T-cell (primary cell): ENCODE measurements around the gene CCSER1. TPM values are rescaled to one million over a fixed set of nuclear protein-coding genes. Genes with fewer than 3 reads are reported as not detected.

Source experiments
- ATAC-seq, 4 experiments: fragments of 200-7000 bp in 3 of 4; fragments of 150-1000 bp in 1 of 4; cut with Tn5 transposase; replicated peaks in 1 of 4; 1 replicate in 3 of 4; 2 replicates in 1 of 4; pipeline ENCODE4 v1.10.0; 2021; ENCODE audit warnings: moderate library complexity in 3 of 4, mild to moderate bottlenecking in 2 of 4, moderate number of reproducible peaks in 1 of 4
- CTCF ChIA-PET, 2 donors: fragments of 300-600 bp; sonication (Branson Sonifier 250); formaldehyde crosslinking; loops; one replicate each; lab custom pipeline; 2022; ENCODE audit warnings: antibody characterized with exemption in 2 of 2; lab: Charles Lee
- POLR2A ChIA-PET, 2 donors: fragments of 300-600 bp; sonication (Branson Sonifier 250); formaldehyde crosslinking; loops; one replicate each; lab custom pipeline; 2022; ENCODE audit warnings: antibody characterized with exemption in 2 of 2; lab: Charles Lee
- DNase-seq, 35 experiments: peaks; one replicate each; pipeline versions ENCODE4 v3.0.0 to v3.0.0-alpha.2; 2013 to 2023
- H3K27ac ChIP-seq: one replicate; pipeline ENCODE4 v1.5.1; 2013; ENCODE audit warnings: low read length
- H3K27me3 ChIP-seq, 2 experiments: replicated peaks in 1 of 2; 1 replicate in 1 of 2; 2 replicates in 1 of 2; pipeline versions ENCODE4 v1.6.1 to v1.7.0; 2013; ENCODE audit warnings: low read length in 1 of 2, mixed read lengths in 1 of 2; ENCODE audit not compliant: control insufficient read depth in 2 of 2, insufficient read depth in 2 of 2; ENCODE audit errors: extremely low read depth in 1 of 2
- H3K36me3 ChIP-seq, 2 donors: 1 replicate in 1 of 2; 2 replicates in 1 of 2; pipeline versions ENCODE4 v1.6.1 to v1.7.0; 2013; ENCODE audit warnings: low read length in 1 of 2; ENCODE audit not compliant: control insufficient read depth in 2 of 2, insufficient read depth in 1 of 2; ENCODE audit errors: extremely low read depth in 1 of 2
- H3K4me1 ChIP-seq, 2 experiments: 1 replicate in 1 of 2; 2 replicates in 1 of 2; pipeline versions ENCODE4 v1.6.1 to v1.7.0; 2013; ENCODE audit warnings: low read length in 2 of 2, mixed read lengths in 1 of 2; ENCODE audit not compliant: insufficient read depth in 2 of 2, control insufficient read depth in 1 of 2; ENCODE audit errors: extremely low read depth in 1 of 2
- H3K4me3 ChIP-seq, 2 donors: 1 replicate in 1 of 2; 2 replicates in 1 of 2; pipeline versions ENCODE4 v1.5.1 to v1.7.0; 2013; ENCODE audit warnings: mild to moderate bottlenecking in 2 of 2, low read length in 1 of 2, moderate library complexity in 1 of 2; ENCODE audit not compliant: control insufficient read depth in 1 of 2; ENCODE audit errors: extremely low read depth in 1 of 2
- H3K9me3 ChIP-seq: 2 replicates; pipeline ENCODE4 v1.7.0; 2013
- H3K27ac Mint-ChIP-seq, 2 donors: one replicate each; pipeline ENCODE4 v1.8.0; 2020 to 2021; ENCODE audit warnings: mild to moderate bottlenecking in 2 of 2, mixed read lengths in 2 of 2
- H3K27me3 Mint-ChIP-seq, 2 donors: one replicate each; pipeline ENCODE4 v1.8.0; 2021 to 2022; ENCODE audit warnings: mixed read lengths in 2 of 2
- H3K36me3 Mint-ChIP-seq: one replicate; pipeline ENCODE4 v1.8.0; 2021; ENCODE audit warnings: mixed read lengths
- H3K4me1 Mint-ChIP-seq, 3 donors: one replicate each; pipeline ENCODE4 v1.8.0; 2020 to 2022; ENCODE audit warnings: mixed read lengths in 3 of 3, mild to moderate bottlenecking in 1 of 3
- H3K4me3 Mint-ChIP-seq, 3 donors: one replicate each; pipeline ENCODE4 v1.8.0; 2020 to 2022; ENCODE audit warnings: mild to moderate bottlenecking in 3 of 3, mixed read lengths in 3 of 3, moderate library complexity in 3 of 3
- H3K9me3 Mint-ChIP-seq, 3 donors: one replicate each; pipeline ENCODE4 v1.8.0; 2020 to 2022; ENCODE audit warnings: mixed read lengths in 3 of 3
- WGBS: methylation state at CpG from one replicate; pipeline ENCODE4 v1.1.5; 2013; ENCODE audit warnings: missing lambda C conversion rate; ENCODE audit not compliant: insufficient coverage; 5-methylcytosine and 5-hydroxymethylcytosine counted together
- total RNA-seq, 35 experiments: library from RNA in 6 of 35; stranded (reverse) in 6 of 35; fragments of 120-200 nt in 1 of 35; gene quantifications; one replicate each; pipeline versions ENCODE4 v1.2.1 to v1.2.4 and lab custom pipeline; 2013 to 2026

The CCSER1 gene
- total RNA-seq, 5 donors from 2014 or later (not counting 1 experiment from before 2014, with no cell fraction given) = 0.35 to 1.4 (median 0.98) TPM

GRCh38 chr4:91472046-91472445, 1344.9 kb downstream of the CCSER1 start:
- Mint-ChIP-seq H3K36me3 (no peaks in the 10 kb centered on the region), H3K27me3 (no peaks in the 10 kb centered on the region), H3K4me1 (no peaks in the 10 kb centered on the region), H3K27ac (no peak overlapping the region), H3K9me3 (peaks cover 9 to 18% (median 10%) of the 10 kb centered on the region in 3 donors), H3K4me3 (no peak overlapping the region)
- H3K27ac ChIP-seq = no peak overlapping the region
- CTCF ChIA-PET = no interaction called here
- H3K27me3 ChIP-seq = no peaks in the 10 kb centered on the region
- POLR2A ChIA-PET = interaction anchor here in 1 of 2 donors (0.6 kb wide), 1 partner anchor 503 kb away, joined by 4 read pairs; no protein-coding TSS in a partner anchor
- DNase-seq (no peak), ATAC-seq (no peak)
- no peaks in the 10 kb centered on the region for H3K9me3 ChIP-seq
- H3K4me3 ChIP-seq = no peak overlapping the region
- H3K36me3 ChIP-seq = no peaks in the 10 kb centered on the region
- 84% methylated on average over 2 of the region's 4 CpGs for WGBS
- no peaks in the 10 kb centered on the region for H3K4me1 ChIP-seq

- no peaks in the 10 kb centered on the region for H3K36me3 Mint-ChIP-seq
- ATAC-seq = no peak
- H3K4me1 Mint-ChIP-seq = no peaks in the 10 kb centered on the region
- peaks cover 18 to 30% (median 24%) of the 10 kb centered on the region in 3 donors for H3K9me3 Mint-ChIP-seq
- H3K27ac Mint-ChIP-seq = no peak overlapping the region
- no peak for DNase-seq
- no peaks in the 10 kb centered on the region for H3K4me1 ChIP-seq
- no CpG with 5 or more reads among the region's 1 CpG for WGBS
- no peaks in the 10 kb centered on the region for H3K27me3 ChIP-seq
- H3K36me3 ChIP-seq = no peaks in the 10 kb centered on the region
- H3K27me3 Mint-ChIP-seq = no peaks in the 10 kb centered on the region
- no peak overlapping the region for H3K4me3 ChIP-seq
- H3K4me3 Mint-ChIP-seq = no peak overlapping the region
- H3K27ac ChIP-seq = no peak overlapping the region
- CTCF ChIA-PET = no interaction called here
- POLR2A ChIA-PET = no interaction called here
- no peaks in the 10 kb centered on the region for H3K9me3 ChIP-seq
Observed at GRCh38 chr4:91485415-91485814, 1358.2 kb downstream of the CCSER1 start.

GRCh38 chr4:91488946-91489345, 1361.8 kb downstream of the CCSER1 start:
- Mint-ChIP-seq H3K4me3 (no peak overlapping the region), H3K27ac (no peak overlapping the region), H3K36me3 (no peaks in the 10 kb centered on the region), H3K4me1 (no peaks in the 10 kb centered on the region), H3K27me3 (no peaks in the 10 kb centered on the region), H3K9me3 (peaks cover 15 to 25% (median 15%) of the 10 kb centered on the region in 3 donors)
- no peak overlapping the region for H3K4me3 ChIP-seq
- no peaks in the 10 kb centered on the region for H3K36me3 ChIP-seq
- DNase-seq (no peak), ATAC-seq (no peak)
- no peak overlapping the region for H3K27ac ChIP-seq
- POLR2A ChIA-PET = interaction anchor here in 1 of 2 donors (0.6 kb wide), 1 partner anchor 866 kb away, joined by 5 read pairs; no protein-coding TSS in a partner anchor
- 57% methylated on average over 1 of the region's 2 CpGs for WGBS
- CTCF ChIA-PET = no interaction called here
- no peaks in the 10 kb centered on the region for H3K27me3 ChIP-seq
- no peaks in the 10 kb centered on the region for H3K4me1 ChIP-seq
- no peaks in the 10 kb centered on the region for H3K9me3 ChIP-seq

GRCh38 chr4:91497892-91498291, 1370.7 kb downstream of the CCSER1 start:
- no peak overlapping the region for H3K27ac ChIP-seq

GRCh38 chr4:91502365-91502764, 1375.2 kb downstream of the CCSER1 start:
- ChIA-PET CTCF (no interaction called here), POLR2A (no interaction called here)
- DNase-seq = no peak
- ATAC-seq = no peak
- Mint-ChIP-seq H3K36me3 (no peaks in the 10 kb centered on the region), H3K27me3 (no peaks in the 10 kb centered on the region), H3K27ac (no peak overlapping the region), H3K4me3 (no peak overlapping the region), H3K9me3 (peaks cover 4 to 9% (median 8%) of the 10 kb centered on the region in 3 donors), H3K4me1 (no peaks in the 10 kb centered on the region)
- Histone ChIP-seq H3K4me1 (no peaks in the 10 kb centered on the region), H3K27ac (no peak overlapping the region), H3K27me3 (no peaks in the 10 kb centered on the region), H3K9me3 (no peaks in the 10 kb centered on the region), H3K4me3 (no peak overlapping the region), H3K36me3 (no peaks in the 10 kb centered on the region)

More at GRCh38 chr4:91497892-91498291, 1370.7 kb downstream of the CCSER1 start:
- Histone ChIP-seq H3K36me3 (no peaks in the 10 kb centered on the region), H3K27me3 (no peaks in the 10 kb centered on the region), H3K4me3 (no peak overlapping the region), H3K4me1 (no peaks in the 10 kb centered on the region), H3K9me3 (no peaks in the 10 kb centered on the region)
- Mint-ChIP-seq H3K4me1 (no peaks in the 10 kb centered on the region), H3K4me3 (no peak overlapping the region), H3K36me3 (no peaks in the 10 kb centered on the region), H3K27me3 (no peaks in the 10 kb centered on the region), H3K9me3 (peaks cover 0 to 4% (median 0%) of the 10 kb centered on the region in 3 donors), H3K27ac (no peak overlapping the region)
- DNase-seq (no peak), ATAC-seq (no peak)
- ChIA-PET CTCF (no interaction called here), POLR2A (no interaction called here)
- WGBS = 59% methylated on average over 4 of the region's 4 CpGs

GRCh38 chr4:91513326-91513725, 1386.1 kb downstream of the CCSER1 start:
- Histone ChIP-seq H3K36me3 (no peaks in the 10 kb centered on the region), H3K4me3 (no peak overlapping the region), H3K27ac (no peak overlapping the region), H3K27me3 (no peaks in the 10 kb centered on the region), H3K9me3 (peaks cover 4% of the 10 kb centered on the region), H3K4me1 (no peaks in the 10 kb centered on the region)
- H3K27me3 Mint-ChIP-seq = no peaks in the 10 kb centered on the region
- peaks cover 19 to 42% (median 28%) of the 10 kb centered on the region in 3 donors for H3K9me3 Mint-ChIP-seq
- no peak overlapping the region for H3K4me3 Mint-ChIP-seq
- H3K4me1 Mint-ChIP-seq = no peaks in the 10 kb centered on the region
- ChIA-PET CTCF (no interaction called here), POLR2A (no interaction called here)
- H3K27ac Mint-ChIP-seq = no peak overlapping the region
- H3K36me3 Mint-ChIP-seq = no peaks in the 10 kb centered on the region
- ATAC-seq = no peak
- no peak for DNase-seq

- ChIA-PET CTCF (no interaction called here), POLR2A (no interaction called here)
- H3K4me3 Mint-ChIP-seq = no peak overlapping the region
- no peak overlapping the region for H3K27ac ChIP-seq
- no peaks in the 10 kb centered on the region for H3K27me3 Mint-ChIP-seq
- H3K4me3 ChIP-seq = no peak overlapping the region
- H3K36me3 Mint-ChIP-seq = no peaks in the 10 kb centered on the region
- no peaks in the 10 kb centered on the region for H3K36me3 ChIP-seq
- H3K27me3 ChIP-seq = no peaks in the 10 kb centered on the region
- H3K4me1 ChIP-seq = no peaks in the 10 kb centered on the region
- ATAC-seq (no peak), DNase-seq (no peak)
- no peaks in the 10 kb centered on the region for H3K4me1 Mint-ChIP-seq
- no peaks in the 10 kb centered on the region for H3K9me3 ChIP-seq
- 61% methylated on average over 2 of the region's 6 CpGs for WGBS
- H3K27ac Mint-ChIP-seq = no peak overlapping the region
- H3K9me3 Mint-ChIP-seq = peaks cover 10 to 31% (median 16%) of the 10 kb centered on the region in 3 donors
Observed at GRCh38 chr4:91519155-91519554, 1392.0 kb downstream of the CCSER1 start.
